ENCODE results near the gene KISS1R. TPM values are rescaled to one million over a fixed set of nuclear protein-coding genes. Genes with fewer than 3 reads are reported as not detected.

Gene KISS1R
- total RNA-seq = 1 to 10 TPM; 2.9 to 3.1 TPM

GRCh38 chr19:917323-918151 lies at the start of gene KISS1R:
Gene KISS1R, plus strand, starts transcription at chr19:917333. Its CDS starts 170 bp downstream, at chr19:917503.
- peaks cover 8% of the 10 kb centered on the region for H3K27me3 Mint-ChIP-seq
- peak within 1 kb of the TSS; percentile 76 for H3K4me3 Mint-ChIP-seq

GRCh38 chr19:867855-868457 lies 49.2 kb upstream of the KISS1R start:
- no peaks in the 10 kb centered on the region for H3K27me3 Mint-ChIP-seq
- no peak for ATAC-seq (ENCODE audit: low read depth)
- H3K36me3 Mint-ChIP-seq = peaks cover 12% of the 10 kb centered on the region
- DNase-seq = no peak
- peaks cover 14% of the 10 kb centered on the region for H3K4me1 Mint-ChIP-seq
- H3K27ac Mint-ChIP-seq = no peak overlapping the region
- H3K9me3 Mint-ChIP-seq = no peaks in the 10 kb centered on the region
- POLR2A ChIA-PET = no interaction called here
- H3K4me3 Mint-ChIP-seq = no peak overlapping the region

More at GRCh38 chr19:917323-918151, at the start of gene KISS1R:
- DNase-seq (peak; percentile 75), ATAC-seq (ENCODE audit: low read depth) (peak; percentile 15)
- H3K9me3 Mint-ChIP-seq = no peaks in the 10 kb centered on the region
- POLR2A ChIA-PET = interaction anchor here (0.6 to 3.2 kb wide), 4 partner anchors 9 to 57 kb away, joined by 3 to 26 read pairs (median 4); no protein-coding TSS in a partner anchor
- no peaks in the 10 kb centered on the region for H3K36me3 Mint-ChIP-seq
- peaks cover 13% of the 10 kb centered on the region for H3K4me1 Mint-ChIP-seq
- no peak within 1 kb of the TSS for H3K27ac Mint-ChIP-seq

GRCh38 chr19:868458-869244 lies 48.5 kb upstream of the KISS1R start:
- no peak for ATAC-seq (ENCODE audit: low read depth)
- Mint-ChIP-seq H3K36me3 (peaks cover 12% of the 10 kb centered on the region), H3K4me3 (no peak overlapping the region), H3K27me3 (no peaks in the 10 kb centered on the region), H3K27ac (no peak overlapping the region), H3K4me1 (peaks cover 8% of the 10 kb centered on the region), H3K9me3 (no peaks in the 10 kb centered on the region)
- POLR2A ChIA-PET = no interaction called here
- DNase-seq = no peak

- Mint-ChIP-seq H3K9me3 (no peaks in the 10 kb centered on the region), H3K27ac (no peak overlapping the region), H3K36me3 (peaks cover 12% of the 10 kb centered on the region), H3K4me3 (no peak overlapping the region), H3K4me1 (peaks cover 7% of the 10 kb centered on the region), H3K27me3 (no peaks in the 10 kb centered on the region)
- no peak for DNase-seq
- POLR2A ChIA-PET = no interaction called here
- ATAC-seq (ENCODE audit: low read depth) = no peak
Measured at GRCh38 chr19:869245-870177, 47.6 kb upstream of the KISS1R start.

- POLR2A ChIA-PET = no interaction called here
- Mint-ChIP-seq H3K36me3 (peaks cover 12% of the 10 kb centered on the region), H3K27ac (peak overlapping the region; percentile 51), H3K4me3 (no peak overlapping the region), H3K4me1 (peaks cover 7% of the 10 kb centered on the region), H3K27me3 (no peaks in the 10 kb centered on the region), H3K9me3 (no peaks in the 10 kb centered on the region)
- DNase-seq = no peak
- no peak for ATAC-seq (ENCODE audit: low read depth)
Measured at GRCh38 chr19:870314-870713, 46.8 kb upstream of the KISS1R start.

- Mint-ChIP-seq H3K9me3 (no peaks in the 10 kb centered on the region), H3K4me3 (no peak overlapping the region), H3K36me3 (peaks cover 12% of the 10 kb centered on the region), H3K4me1 (peaks cover 7% of the 10 kb centered on the region), H3K27ac (no peak overlapping the region), H3K27me3 (no peaks in the 10 kb centered on the region)
- no peak for ATAC-seq (ENCODE audit: low read depth)
- DNase-seq = no peak
- POLR2A ChIA-PET = no interaction called here
Measured at GRCh38 chr19:870963-871401, 46.2 kb upstream of the KISS1R start.

- POLR2A ChIA-PET = interaction anchor here (1.1 to 1.7 kb wide), 4 partner anchors 8 to 113 kb away, joined by 5 to 11 read pairs (median 8); partner anchors contain the start of genes MED16, RNU6-9 and WDR18
- no peak for DNase-seq
- Mint-ChIP-seq H3K27ac (peak overlapping the region; percentile 87), H3K36me3 (peaks cover 12% of the 10 kb centered on the region), H3K4me3 (peak overlapping the region; percentile 81), H3K4me1 (peaks cover 7% of the 10 kb centered on the region), H3K27me3 (no peaks in the 10 kb centered on the region), H3K9me3 (no peaks in the 10 kb centered on the region)
- ATAC-seq (ENCODE audit: low read depth) = no peak
Measured at GRCh38 chr19:871446-872265, 45.5 kb upstream of the KISS1R start.

GRCh38 chr19:872266-872951 lies 44.7 kb upstream of the KISS1R start:
- Mint-ChIP-seq H3K36me3 (peaks cover 11% of the 10 kb centered on the region), H3K27ac (peak overlapping the region; percentile 87), H3K4me3 (peak overlapping the region; percentile 81), H3K9me3 (no peaks in the 10 kb centered on the region), H3K4me1 (peaks cover 7% of the 10 kb centered on the region), H3K27me3 (no peaks in the 10 kb centered on the region)
- DNase-seq (peak; percentile 84), ATAC-seq (ENCODE audit: low read depth) (peak; percentile 85)
- POLR2A ChIA-PET = interaction anchor here (1.1 to 1.7 kb wide), 4 partner anchors 9 to 112 kb away, joined by 5 to 11 read pairs (median 8); partner anchors contain the start of genes MED16, RNU6-9 and WDR18

- peak; percentile 70 for DNase-seq
- H3K4me3 Mint-ChIP-seq = peak overlapping the region; percentile 68
- H3K36me3 Mint-ChIP-seq = peaks cover 9% of the 10 kb centered on the region
- H3K4me1 Mint-ChIP-seq = peaks cover 7% of the 10 kb centered on the region
- H3K9me3 Mint-ChIP-seq = no peaks in the 10 kb centered on the region
- H3K27me3 Mint-ChIP-seq = no peaks in the 10 kb centered on the region
- peak; percentile 70 for ATAC-seq (ENCODE audit: low read depth)
- POLR2A ChIA-PET = interaction anchor here (0.9 to 2.1 kb wide), 7 partner anchors 10 to 111 kb away, joined by 4 to 11 read pairs (median 6); partner anchors contain the start of genes MED16, RNU6-9 and WDR18
- H3K27ac Mint-ChIP-seq = peak overlapping the region; percentile 83
Measured at GRCh38 chr19:873084-873483, 44.0 kb upstream of the KISS1R start.

- DNase-seq (no peak), ATAC-seq (ENCODE audit: low read depth) (no peak)
- POLR2A ChIA-PET = interaction anchor here (0.9 to 2.1 kb wide), 3 partner anchors 9 to 20 kb away, joined by 4 to 6 read pairs (median 5); partner anchors contain the start of genes MED16 and RNU6-9
- Mint-ChIP-seq H3K27me3 (no peaks in the 10 kb centered on the region), H3K36me3 (peaks cover 9% of the 10 kb centered on the region), H3K4me3 (no peak overlapping the region), H3K27ac (no peak overlapping the region), H3K9me3 (no peaks in the 10 kb centered on the region), H3K4me1 (peaks cover 7% of the 10 kb centered on the region)
Measured at GRCh38 chr19:873561-874041, 43.5 kb upstream of the KISS1R start.

GRCh38 chr19:875265-875879 lies 41.8 kb upstream of the KISS1R start:
- POLR2A ChIA-PET = interaction anchor here (2.1 kb wide), 1 partner anchor 17 kb away, joined by 6 read pairs; the partner anchor contains the start of gene MED16
- Mint-ChIP-seq H3K27ac (no peak overlapping the region), H3K4me3 (no peak overlapping the region), H3K36me3 (peaks cover 6% of the 10 kb centered on the region), H3K27me3 (no peaks in the 10 kb centered on the region), H3K9me3 (no peaks in the 10 kb centered on the region), H3K4me1 (peaks cover 7% of the 10 kb centered on the region)
- DNase-seq (no peak), ATAC-seq (ENCODE audit: low read depth) (no peak)

All from activated naive CD8-positive, alpha-beta T cell treated with anti-CD3 and anti-CD28 coated beads, Interleukin-2, amount 10 ng/mL, durations not matched to agents 7 days and 5 days (primary cell).